Medulla oblongata (tissue), 1 donor: Measurements from ENCODE around the gene FMR1NB.

Experiments used
- DNase-seq: peaks from one replicate; pipeline ENCODE4 v3.0.0-alpha.2; 2015; ENCODE audit errors: extremely low spot score

FMR1NB gene

DNA sequence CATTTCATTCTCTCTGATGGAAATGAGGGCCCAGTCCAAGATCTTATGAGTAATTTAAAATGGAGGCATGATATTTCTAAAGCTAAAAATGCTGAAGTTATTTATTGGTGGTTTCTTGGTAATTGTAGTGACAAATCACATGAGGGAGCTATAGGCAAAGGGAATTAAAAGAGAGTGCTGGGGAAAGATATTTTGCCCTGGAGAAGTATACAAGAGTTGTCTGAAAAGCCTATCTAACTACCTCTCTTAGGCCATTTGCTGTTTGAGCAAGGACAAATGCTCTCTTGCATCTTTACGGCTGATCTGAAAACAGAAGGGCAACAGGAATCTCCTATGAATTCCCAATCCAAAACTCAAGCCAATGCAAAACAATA lies 89.4 kb downstream of the FMR1NB start:
- DNase-seq, result no peak
